Prostate gland (tissue), 2 donors: Measurements from ENCODE around the gene GMDS.

Experiments used
- CTCF ChIP-seq, 4 experiments: fragments of 200-600 bp in 2 of 4; fragments of 450-650 bp in 2 of 4; sonication (generic) in 2 of 4; IDR thresholded peaks; 1 replicate in 3 of 4; 2 replicates in 1 of 4; pipeline ENCODE4 v1.5.1; 2016 to 2019; ENCODE audit warnings: antibody characterized with exemption in 4 of 4, mild to moderate bottlenecking in 2 of 4, moderate library complexity in 2 of 4
- POLR2A ChIP-seq: fragments of 450-650 bp; IDR thresholded peaks from one replicate; pipeline ENCODE4 v1.6.1; 2016; ENCODE audit warnings: antibody characterized with exemption, mild to moderate bottlenecking
- POLR2AphosphoS5 ChIP-seq: sonication (generic); formaldehyde crosslinking; IDR thresholded peaks from one replicate; pipeline ENCODE4 v1.6.1; 2017; ENCODE audit warnings: antibody characterized with exemption

DNA sequence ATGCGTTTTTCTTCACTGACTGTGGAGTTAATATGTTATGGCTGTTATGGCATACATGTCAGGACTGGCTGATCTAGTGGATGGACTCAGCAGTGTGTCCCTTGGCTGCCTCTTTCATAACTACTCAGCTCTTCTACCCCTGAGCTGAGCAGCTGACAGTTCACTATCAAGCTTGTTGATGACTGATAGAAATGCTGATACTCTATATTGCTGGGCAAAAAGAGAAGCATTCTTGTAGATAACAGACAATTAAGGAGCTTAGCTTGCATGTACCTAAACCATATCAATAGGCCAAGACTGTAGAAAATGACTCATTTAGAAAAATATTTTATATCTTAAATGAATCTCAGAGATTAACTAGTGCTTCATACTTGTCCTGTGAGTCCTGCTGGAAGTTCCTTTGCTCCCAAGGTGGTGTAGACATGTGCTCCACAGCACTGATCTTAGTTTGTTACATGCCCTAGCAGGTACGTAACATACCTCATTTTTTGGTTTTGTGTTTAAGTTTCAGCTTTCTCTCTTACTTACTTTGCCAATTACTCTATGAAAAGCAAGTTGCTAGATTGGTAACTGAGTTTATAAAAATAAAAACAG is 236.9 kb downstream of the GMDS start:
- TF ChIP-seq CTCF (IDR thresholded peaks at IDR 0.05): no peak
- no peak for TF ChIP-seq POLR2A
- no peak for TF ChIP-seq POLR2AphosphoS5
